TTC549 (cell line): ENCODE data around the gene FLVCR2.

Experiments used
- FAIRE-seq: peaks from 2 replicates; lab custom pipeline; 2012; peaks lifted over from hg19 to GRCh38; lab: Jason Lieb, UNC

Gene FLVCR2

GRCh38 chr14:75631453-75631831 is 53.0 kb downstream of the FLVCR2 start:
- FAIRE-seq = no peak

GRCh38 chr14:75634848-75635247 is 56.4 kb downstream of the FLVCR2 start:
- no peak for FAIRE-seq

GRCh38 chr14:75636100-75636692 is 57.8 kb downstream of the FLVCR2 start:
- FAIRE-seq = no peak

- FAIRE-seq = no peak
These were observed 62.5 kb downstream of the FLVCR2 start for GRCh38 chr14:75640876-75641275.

GRCh38 chr14:75643985-75644384 is 65.6 kb downstream of the FLVCR2 start:
- no peak for FAIRE-seq

GRCh38 chr14:75645056-75645455 is 66.6 kb downstream of the FLVCR2 start:
- no peak for FAIRE-seq

GRCh38 chr14:75646762-75647161 is 68.3 kb downstream of the FLVCR2 start:
- FAIRE-seq = no peak

- FAIRE-seq = no peak
These were observed 69.2 kb downstream of the FLVCR2 start for GRCh38 chr14:75647640-75648039.

GRCh38 chr14:75648066-75648838 is 69.8 kb downstream of the FLVCR2 start:
- FAIRE-seq = no peak

- no peak for FAIRE-seq
These were observed 70.9 kb downstream of the FLVCR2 start for GRCh38 chr14:75649337-75649736.

GRCh38 chr14:75649773-75650172 is 71.4 kb downstream of the FLVCR2 start:
- no peak for FAIRE-seq

- FAIRE-seq = no peak
These were observed 72.0 kb downstream of the FLVCR2 start for GRCh38 chr14:75650253-75651058.

- FAIRE-seq = no peak
These were observed 75.1 kb downstream of the FLVCR2 start for GRCh38 chr14:75653563-75653962.

- FAIRE-seq = no peak
These were observed 75.8 kb downstream of the FLVCR2 start for GRCh38 chr14:75654127-75654732.

- FAIRE-seq = no peak
These were observed 76.8 kb downstream of the FLVCR2 start for GRCh38 chr14:75655235-75655634.

GRCh38 chr14:75657331-75657730 is 78.9 kb downstream of the FLVCR2 start:
- FAIRE-seq = no peak

- no peak for FAIRE-seq
These were observed 80.5 kb downstream of the FLVCR2 start for GRCh38 chr14:75658957-75659356.

GRCh38 chr14:75660238-75660629 is 81.8 kb downstream of the FLVCR2 start:
- no peak for FAIRE-seq

- FAIRE-seq = peak; percentile 82
These were observed 82.4 kb downstream of the FLVCR2 start, which contains the start of the genes ERG28 and TTLL5 for GRCh38 chr14:75660630-75661498. ERG28 (minus strand) TSS chr14:75660876; CDS start chr14:75657502, 3,374 bp downstream. TTLL5 (plus strand) TSS chr14:75661246; CDS start chr14:75663150, 1,904 bp downstream.

- FAIRE-seq = no peak
These were observed 83.0 kb downstream of the FLVCR2 start for GRCh38 chr14:75661499-75661814.

- no peak for FAIRE-seq
These were observed 84.5 kb downstream of the FLVCR2 start for GRCh38 chr14:75662966-75663365.
